Breast epithelium (tissue), 4 donors: Measurements from ENCODE around the gene ZNF425. TPM values are rescaled to one million over a fixed set of nuclear protein-coding genes. Genes with fewer than 3 reads are reported as not detected.

Experiments used
- DNase-seq, 2 donors: peaks; one replicate each; pipeline ENCODE4 v3.0.0-alpha.2; 2019; ENCODE audit warnings: low spot score in 2 of 2
- H3K27ac ChIP-seq, 2 donors: fragments of 200-600 bp; sonication (generic) in 1 of 2; one replicate each; pipeline ENCODE4 v1.5.1; 2016 to 2019; ENCODE audit warnings: mild to moderate bottlenecking in 1 of 2
- H3K27me3 ChIP-seq, 2 donors: fragments of 200-600 bp; sonication (generic) in 1 of 2; one replicate each; pipeline versions ENCODE4 v1.5.1 to v1.6.0; 2017 to 2019; ENCODE audit warnings: control low read depth in 1 of 2, mild to moderate bottlenecking in 1 of 2
- H3K36me3 ChIP-seq: fragments of 200-600 bp; one replicate; pipeline ENCODE4 v1.5.1; 2019
- H3K4me1 ChIP-seq, 2 donors: fragments of 200-600 bp; sonication (generic); one replicate each; pipeline ENCODE4 v1.5.1; 2016 to 2019; ENCODE audit warnings: control low read depth in 1 of 2
- H3K4me3 ChIP-seq, 3 donors: fragments of 200-600 bp; sonication (generic); 1 replicate in 2 of 3; 2 replicates in 1 of 3; pipeline ENCODE4 v1.5.1; 2016 to 2019; ENCODE audit warnings: mild to moderate bottlenecking in 3 of 3, moderate library complexity in 2 of 3
- H3K9me3 ChIP-seq, 2 donors: fragments of 200-600 bp; sonication (generic) in 1 of 2; one replicate each; pipeline ENCODE4 v1.5.1; 2016 to 2019; ENCODE audit warnings: control low read depth in 1 of 2
- CTCF ChIP-seq, 3 donors: fragments of 450-650 bp; IDR thresholded peaks; one replicate each; pipeline ENCODE4 v1.5.1; 2016 to 2017; ENCODE audit warnings: antibody characterized with exemption in 3 of 3, mild to moderate bottlenecking in 3 of 3, moderate library complexity in 3 of 3
- POLR2A ChIP-seq: fragments of 450-650 bp; IDR thresholded peaks from one replicate; pipeline ENCODE4 v1.6.1; 2016; ENCODE audit warnings: antibody characterized with exemption, mild to moderate bottlenecking, moderate library complexity
- POLR2AphosphoS5 ChIP-seq, 3 donors: sonication (generic); formaldehyde crosslinking; IDR thresholded peaks; one replicate each; pipeline ENCODE4 v1.6.1; 2017; ENCODE audit warnings: antibody characterized with exemption in 3 of 3
- intact Hi-C: fragments of 100-400 bp; cut with DNase I; formaldehyde crosslinking; loops from one replicate; pipeline ENCODE4 v1.15.1; 2023; ENCODE audit warnings: low total_unique reads
- total RNA-seq, 3 donors: library from RNA; depleted of rRNA; stranded (reverse); fragments of >200 nt; gene quantifications; one replicate each; pipeline ENCODE4 v1.1.0, GENCODE V29; 2016

ZNF425 gene
- total RNA-seq, 3 donors from 2014 or later: 2.1 to 4.7 (median 2.6) TPM

GRCh38 chr7:149072438-149072775 is 53.7 kb downstream of the ZNF425 start:
- Histone ChIP-seq H3K36me3 (peaks cover 7% of the 10 kb centered on the region), H3K27ac (no peak overlapping the region), H3K27me3 (no peaks in the 10 kb centered on the region), H3K4me1 (no peaks in the 10 kb centered on the region), H3K9me3 (no peaks in the 10 kb centered on the region), H3K4me3 (no peak overlapping the region)
- intact Hi-C loops: no loop called here
- TF ChIP-seq POLR2AphosphoS5 (IDR thresholded peaks at IDR 0.05): no peak
- TF ChIP-seq CTCF (IDR thresholded peaks at IDR 0.05): no peak
- no peak for TF ChIP-seq POLR2A
- DNase-seq: no peak

GRCh38 chr7:149071641-149072437 is 54.3 kb downstream of the ZNF425 start:
- H3K36me3 ChIP-seq: peaks cover 7% of the 10 kb centered on the region
- no peaks in the 10 kb centered on the region for H3K27me3 ChIP-seq
- intact Hi-C loops: no loop called here
- H3K27ac ChIP-seq: no peak overlapping the region
- H3K9me3 ChIP-seq: no peaks in the 10 kb centered on the region
- DNase-seq: no peak
- no peaks in the 10 kb centered on the region for H3K4me1 ChIP-seq
- TF ChIP-seq POLR2A: no peak
- TF ChIP-seq CTCF (IDR thresholded peaks at IDR 0.05): no peak
- TF ChIP-seq POLR2AphosphoS5 (IDR thresholded peaks at IDR 0.05): no peak
- peak overlapping the region in 1 of 3 donors; percentile 8 for H3K4me3 ChIP-seq

- peaks cover 7% of the 10 kb centered on the region for H3K36me3 ChIP-seq
- H3K4me1 ChIP-seq: no peaks in the 10 kb centered on the region
- H3K27ac ChIP-seq: no peak overlapping the region
- intact Hi-C loops: no loop called here
- TF ChIP-seq CTCF (IDR thresholded peaks at IDR 0.05) (no peak), POLR2AphosphoS5 (IDR thresholded peaks at IDR 0.05) (no peak), POLR2A (no peak)
- no peak overlapping the region for H3K4me3 ChIP-seq
- DNase-seq: no peak
- H3K9me3 ChIP-seq: no peaks in the 10 kb centered on the region
- no peaks in the 10 kb centered on the region for H3K27me3 ChIP-seq
Measured at GRCh38 chr7:149071182-149071635, 54.9 kb downstream of the ZNF425 start.

GRCh38 chr7:149070372-149071125 is 55.6 kb downstream of the ZNF425 start:
- no peak overlapping the region for H3K4me3 ChIP-seq
- intact Hi-C loops: no loop called here
- no peak overlapping the region for H3K27ac ChIP-seq
- DNase-seq: no peak
- H3K27me3 ChIP-seq: no peaks in the 10 kb centered on the region
- TF ChIP-seq CTCF (IDR thresholded peaks at IDR 0.05): no peak
- no peak for TF ChIP-seq POLR2A
- no peak for TF ChIP-seq POLR2AphosphoS5 (IDR thresholded peaks at IDR 0.05)
- no peaks in the 10 kb centered on the region for H3K9me3 ChIP-seq
- H3K4me1 ChIP-seq: no peaks in the 10 kb centered on the region
- H3K36me3 ChIP-seq: peaks cover 7% of the 10 kb centered on the region

GRCh38 chr7:149067869-149068268 is 58.3 kb downstream of the ZNF425 start:
- Histone ChIP-seq H3K36me3 (peaks cover 7% of the 10 kb centered on the region), H3K27ac (no peak overlapping the region), H3K4me3 (no peak overlapping the region), H3K9me3 (no peaks in the 10 kb centered on the region), H3K27me3 (no peaks in the 10 kb centered on the region), H3K4me1 (no peaks in the 10 kb centered on the region)
- intact Hi-C loops: loop anchor here (10.0 kb wide), 1 partner anchor 63 kb away; no protein-coding TSS in a partner anchor
- DNase-seq: no peak
- TF ChIP-seq POLR2AphosphoS5 (IDR thresholded peaks at IDR 0.05): no peak
- TF ChIP-seq POLR2A: no peak
- TF ChIP-seq CTCF (IDR thresholded peaks at IDR 0.05): no peak
